HG02642 (cell line): Measurements from ENCODE around the gene GFOD1.
A peak's percentile ranks its signal among the peaks of the same experiment; 100 is the strongest.
"Not testable (repeated sequence)": the region's sequence is repeated elsewhere in the genome, so short reads cannot be mapped to it uniquely, and the experiment has no call there.

Experiments
- ATAC-seq: cut with Tn5 transposase; IDR thresholded peaks from one replicate; pipeline ENCODE4 v1.9.1; 2021; ENCODE audit warnings: mild to moderate bottlenecking; ENCODE audit not compliant: unreplicated experiment, poor library complexity

GFOD1 gene

GRCh38 chr6:13468839-13469238 is 18.6 kb downstream of the GFOD1 start:
- no peak for ATAC-seq

GRCh38 chr6:13467216-13467600 is 20.2 kb downstream of the GFOD1 start:
- no peak for ATAC-seq

GRCh38 chr6:13466304-13467215 is 20.8 kb downstream of the GFOD1 start:
- ATAC-seq: peak; percentile 38

GRCh38 chr6:13465734-13466133 is 21.7 kb downstream of the GFOD1 start:
- no peak for ATAC-seq

- ATAC-seq: no peak
Observed at GRCh38 chr6:13463941-13464340, 23.5 kb downstream of the GFOD1 start.

- no peak for ATAC-seq
Observed at GRCh38 chr6:13463328-13463717, 24.1 kb downstream of the GFOD1 start.

GRCh38 chr6:13462458-13463327 is 24.7 kb downstream of the GFOD1 start:
- ATAC-seq: no peak

GRCh38 chr6:13461805-13462204 is 25.6 kb downstream of the GFOD1 start:
- no peak for ATAC-seq

- no peak for ATAC-seq
Observed at GRCh38 chr6:13461307-13461706, 26.1 kb downstream of the GFOD1 start.

- ATAC-seq: not testable (repeated sequence)
Observed at GRCh38 chr6:13460289-13460688, 27.1 kb downstream of the GFOD1 start.

- ATAC-seq: no peak
Observed at GRCh38 chr6:13457577-13457976, 29.8 kb downstream of the GFOD1 start.

- ATAC-seq: no peak
Observed at GRCh38 chr6:13455552-13455966, 31.8 kb downstream of the GFOD1 start.

- ATAC-seq: peak; percentile 51
Observed at GRCh38 chr6:13454286-13455221, 32.8 kb downstream of the GFOD1 start.

GRCh38 chr6:13453771-13454251 is 33.6 kb downstream of the GFOD1 start:
- ATAC-seq: no peak

- ATAC-seq: no peak
Observed at GRCh38 chr6:13453153-13453552, 34.2 kb downstream of the GFOD1 start.

GRCh38 chr6:13452346-13453117 is 34.9 kb downstream of the GFOD1 start:
- no peak for ATAC-seq

- ATAC-seq: no peak
Observed at GRCh38 chr6:13451181-13451895, 36.1 kb downstream of the GFOD1 start.

- ATAC-seq: no peak
Observed at GRCh38 chr6:13450628-13451027, 36.8 kb downstream of the GFOD1 start.
